WTC11 (cell line): ENCODE measurements around the gene SRGAP1. TPM values are rescaled to one million over a fixed set of nuclear protein-coding genes. Genes with fewer than 3 reads are reported as not detected.

Experiments used
- ATAC-seq: fragments of 200-7000 bp; cut with Tn5 transposase; 2 replicates; pipeline ENCODE4 v1.10.0; 2021; ENCODE audit warnings: mild to moderate bottlenecking, moderate library complexity
- CTCF ChIA-PET: fragments of 300-600 bp; sonication (Branson Sonifier 250); formaldehyde crosslinking; loops from one replicate; lab custom pipeline; 2021; ENCODE audit warnings: antibody characterized with exemption; lab: Charles Lee
- POLR2A ChIA-PET: fragments of 350-600 bp; sonication (Branson Sonifier 250); formaldehyde crosslinking; loops from one replicate; lab custom pipeline; 2021; ENCODE audit warnings: antibody characterized with exemption; lab: Charles Lee
- DNase-seq: peaks from one replicate; pipeline ENCODE4 v3.0.0; 2021; ENCODE audit warnings: low spot score
- H3K27ac Mint-ChIP-seq: 2 replicates; pipeline ENCODE4 v1.8.0; 2021; ENCODE audit warnings: mixed read lengths
- H3K27me3 Mint-ChIP-seq: 2 replicates; pipeline ENCODE4 v1.8.0; 2021; ENCODE audit warnings: low read depth, mild to moderate bottlenecking, moderate library complexity, mixed read lengths
- H3K36me3 Mint-ChIP-seq: 2 replicates; pipeline ENCODE4 v1.8.0; 2021; ENCODE audit warnings: mixed read lengths
- H3K4me1 Mint-ChIP-seq: 2 replicates; pipeline ENCODE4 v1.8.0; 2022; ENCODE audit warnings: mixed read lengths
- H3K4me3 Mint-ChIP-seq: 2 replicates; pipeline ENCODE4 v1.8.0; 2021; ENCODE audit warnings: mild to moderate bottlenecking, moderate library complexity, mixed read lengths
- H3K9me3 Mint-ChIP-seq: 2 replicates; pipeline ENCODE4 v1.8.0; 2021; ENCODE audit warnings: mixed read lengths
- ATF1 ChIP-seq: sonication (generic); formaldehyde crosslinking; IDR thresholded peaks from 2 replicates; pipeline ENCODE4 v1.8.1; 2023; ENCODE audit warnings: mild to moderate bottlenecking, moderate library complexity, missing genetic modification reagents
- CBFB ChIP-seq: sonication (generic); formaldehyde crosslinking; IDR thresholded peaks from 2 replicates; pipeline ENCODE4 v1.8.1; 2022; ENCODE audit warnings: mild to moderate bottlenecking, low read depth, missing genetic modification reagents
- ETV6 ChIP-seq: sonication (generic); formaldehyde crosslinking; IDR thresholded peaks from 2 replicates; pipeline ENCODE4 v1.8.1; 2022; ENCODE audit warnings: mild to moderate bottlenecking, missing genetic modification reagents
- FOXK1 ChIP-seq: sonication (generic); formaldehyde crosslinking; IDR thresholded peaks from 2 replicates; pipeline ENCODE4 v1.8.0; 2022; ENCODE audit warnings: mild to moderate bottlenecking, moderate library complexity, missing genetic modification reagents
- GABPB1 ChIP-seq: sonication (generic); formaldehyde crosslinking; IDR thresholded peaks from 2 replicates; pipeline ENCODE4 v1.8.1; 2023; ENCODE audit warnings: mild to moderate bottlenecking, missing genetic modification reagents
- HMGA2 ChIP-seq: fragments of 250-450 bp; sonication (Bioruptor Pico); IDR thresholded peaks from 2 replicates; pipeline ENCODE4 v1.4.0; 2021; ENCODE audit warnings: mild to moderate bottlenecking, moderate library complexity
- MXD4 ChIP-seq: fragments of 250-450 bp; sonication (Bioruptor Pico); IDR thresholded peaks from 2 replicates; pipeline ENCODE4 v1.8.0; 2021; ENCODE audit warnings: mild to moderate bottlenecking, moderate library complexity, borderline replicate concordance
- NR1H2 ChIP-seq: sonication (generic); formaldehyde crosslinking; IDR thresholded peaks from 2 replicates; pipeline ENCODE4 v1.9.0; 2021; ENCODE audit warnings: mild to moderate bottlenecking, moderate library complexity, missing genetic modification reagents
- NR2C2 ChIP-seq: sonication (generic); formaldehyde crosslinking; IDR thresholded peaks from 2 replicates; pipeline ENCODE4 v1.8.0; 2022; ENCODE audit warnings: mild to moderate bottlenecking, missing genetic modification reagents
- NR3C1 ChIP-seq: sonication (generic); formaldehyde crosslinking; conservative IDR thresholded peaks from 2 replicates; pipeline ENCODE4 v1.8.1; 2023; ENCODE audit warnings: low read depth, mild to moderate bottlenecking, missing genetic modification reagents
- SMAD3 ChIP-seq: sonication (generic); formaldehyde crosslinking; IDR thresholded peaks from 2 replicates; pipeline ENCODE4 v1.8.0; 2022; ENCODE audit warnings: missing genetic modification reagents, mild to moderate bottlenecking, borderline replicate concordance
- TEAD4 ChIP-seq: sonication (generic); formaldehyde crosslinking; IDR thresholded peaks from 2 replicates; pipeline ENCODE4 v1.8.0; 2022; ENCODE audit warnings: mild to moderate bottlenecking, missing genetic modification reagents
- ZBTB21 ChIP-seq: sonication (generic); formaldehyde crosslinking; IDR thresholded peaks from 2 replicates; pipeline ENCODE4 v1.8.1; 2023; ENCODE audit warnings: mild to moderate bottlenecking, missing genetic modification reagents, borderline replicate concordance
- ZNF671 ChIP-seq: fragments of 250-450 bp; sonication (Bioruptor Pico); IDR thresholded peaks from 2 replicates; pipeline ENCODE4 v1.8.0; 2021; ENCODE audit warnings: mild to moderate bottlenecking
- total RNA-seq: library from RNA; stranded (reverse); gene quantifications from 3 replicates; pipeline ENCODE4 v1.2.3, GENCODE V29; 2021
- TF ChIP-seq, protein P1 (sequence below): fragments of 250-450 bp; sonication (Bioruptor Pico); IDR thresholded peaks from 2 replicates; pipeline ENCODE4 v1.9.0; 2021; ENCODE audit warnings: mild to moderate bottlenecking, borderline replicate concordance
- TF ChIP-seq, protein P2 (sequence below): sonication (generic); formaldehyde crosslinking; IDR thresholded peaks from 2 replicates; pipeline ENCODE4 v1.8.0; 2022; ENCODE audit warnings: mild to moderate bottlenecking, missing genetic modification reagents
- TF ChIP-seq, protein P3 (sequence below): fragments of 250-450 bp; sonication (Bioruptor Pico); conservative IDR thresholded peaks from 2 replicates; pipeline ENCODE4 v1.9.0; 2021; ENCODE audit warnings: mild to moderate bottlenecking
- TF ChIP-seq, protein P4 (sequence below): sonication (generic); formaldehyde crosslinking; IDR thresholded peaks from 2 replicates; pipeline ENCODE4 v1.8.0; 2023; ENCODE audit warnings: missing genetic modification reagents
- TF ChIP-seq, protein P5 (sequence below): sonication (generic); formaldehyde crosslinking; IDR thresholded peaks from 2 replicates; pipeline ENCODE4 v1.8.1; 2023; ENCODE audit warnings: mild to moderate bottlenecking, missing genetic modification reagents, moderate library complexity

SRGAP1 gene
- total RNA-seq, 1 experiment from 2014 or later: 10.3 TPM

DNA sequence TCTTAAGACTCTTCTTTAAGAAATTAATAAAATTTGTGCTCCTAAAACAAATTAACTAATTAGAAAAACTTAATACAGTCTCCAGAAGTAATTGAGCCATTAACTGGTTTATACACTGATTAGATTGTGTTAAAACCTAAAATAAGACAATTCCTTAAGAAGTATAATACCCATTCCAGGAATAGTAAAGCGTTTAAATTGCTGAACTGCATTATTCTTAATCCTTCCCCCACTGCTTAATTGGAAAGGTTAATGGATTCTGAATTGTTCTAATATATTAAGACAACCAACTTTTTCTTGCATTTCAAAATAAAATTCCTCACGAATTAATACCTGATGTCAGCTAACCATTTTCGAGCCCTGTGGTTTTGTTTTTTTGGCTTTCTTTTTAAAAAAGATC lies 249.2 kb downstream of the SRGAP1 start:
- CTCF ChIA-PET: no interaction called here
- Mint-ChIP-seq H3K4me1 (peaks cover 10% of the 10 kb centered on the region), H3K27me3 (no peaks in the 10 kb centered on the region)
- no peak for ATAC-seq
- TF ChIP-seq NR3C1 (CRISPR knock-in tag) (no peak), NR2C2 (CRISPR knock-in tag) (no peak), FOXK1 (CRISPR knock-in tag) (no peak), CBFB (CRISPR knock-in tag) (no peak), NR1H2 (CRISPR knock-in tag) (no peak), HMGA2 (no peak), MXD4 (CRISPR knock-in tag) (no peak), ZNF671 (no peak), ATF1 (CRISPR knock-in tag) (no peak), SMAD3 (CRISPR knock-in tag) (no peak), ZBTB21 (no peak)
- TF ChIP-seq, protein P1, sequence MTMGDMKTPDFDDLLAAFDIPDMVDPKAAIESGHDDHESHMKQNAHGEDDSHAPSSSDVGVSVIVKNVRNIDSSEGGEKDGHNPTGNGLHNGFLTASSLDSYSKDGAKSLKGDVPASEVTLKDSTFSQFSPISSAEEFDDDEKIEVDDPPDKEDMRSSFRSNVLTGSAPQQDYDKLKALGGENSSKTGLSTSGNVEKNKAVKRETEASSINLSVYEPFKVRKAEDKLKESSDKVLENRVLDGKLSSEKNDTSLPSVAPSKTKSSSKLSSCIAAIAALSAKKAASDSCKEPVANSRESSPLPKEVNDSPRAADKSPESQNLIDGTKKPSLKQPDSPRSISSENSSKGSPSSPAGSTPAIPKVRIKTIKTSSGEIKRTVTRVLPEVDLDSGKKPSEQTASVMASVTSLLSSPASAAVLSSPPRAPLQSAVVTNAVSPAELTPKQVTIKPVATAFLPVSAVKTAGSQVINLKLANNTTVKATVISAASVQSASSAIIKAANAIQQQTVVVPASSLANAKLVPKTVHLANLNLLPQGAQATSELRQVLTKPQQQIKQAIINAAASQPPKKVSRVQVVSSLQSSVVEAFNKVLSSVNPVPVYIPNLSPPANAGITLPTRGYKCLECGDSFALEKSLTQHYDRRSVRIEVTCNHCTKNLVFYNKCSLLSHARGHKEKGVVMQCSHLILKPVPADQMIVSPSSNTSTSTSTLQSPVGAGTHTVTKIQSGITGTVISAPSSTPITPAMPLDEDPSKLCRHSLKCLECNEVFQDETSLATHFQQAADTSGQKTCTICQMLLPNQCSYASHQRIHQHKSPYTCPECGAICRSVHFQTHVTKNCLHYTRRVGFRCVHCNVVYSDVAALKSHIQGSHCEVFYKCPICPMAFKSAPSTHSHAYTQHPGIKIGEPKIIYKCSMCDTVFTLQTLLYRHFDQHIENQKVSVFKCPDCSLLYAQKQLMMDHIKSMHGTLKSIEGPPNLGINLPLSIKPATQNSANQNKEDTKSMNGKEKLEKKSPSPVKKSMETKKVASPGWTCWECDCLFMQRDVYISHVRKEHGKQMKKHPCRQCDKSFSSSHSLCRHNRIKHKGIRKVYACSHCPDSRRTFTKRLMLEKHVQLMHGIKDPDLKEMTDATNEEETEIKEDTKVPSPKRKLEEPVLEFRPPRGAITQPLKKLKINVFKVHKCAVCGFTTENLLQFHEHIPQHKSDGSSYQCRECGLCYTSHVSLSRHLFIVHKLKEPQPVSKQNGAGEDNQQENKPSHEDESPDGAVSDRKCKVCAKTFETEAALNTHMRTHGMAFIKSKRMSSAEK: no peak
- TF ChIP-seq, protein P2, sequence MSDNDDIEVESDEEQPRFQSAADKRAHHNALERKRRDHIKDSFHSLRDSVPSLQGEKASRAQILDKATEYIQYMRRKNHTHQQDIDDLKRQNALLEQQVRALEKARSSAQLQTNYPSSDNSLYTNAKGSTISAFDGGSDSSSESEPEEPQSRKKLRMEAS (CRISPR knock-in tag): no peak
- TF ChIP-seq, protein P3, sequence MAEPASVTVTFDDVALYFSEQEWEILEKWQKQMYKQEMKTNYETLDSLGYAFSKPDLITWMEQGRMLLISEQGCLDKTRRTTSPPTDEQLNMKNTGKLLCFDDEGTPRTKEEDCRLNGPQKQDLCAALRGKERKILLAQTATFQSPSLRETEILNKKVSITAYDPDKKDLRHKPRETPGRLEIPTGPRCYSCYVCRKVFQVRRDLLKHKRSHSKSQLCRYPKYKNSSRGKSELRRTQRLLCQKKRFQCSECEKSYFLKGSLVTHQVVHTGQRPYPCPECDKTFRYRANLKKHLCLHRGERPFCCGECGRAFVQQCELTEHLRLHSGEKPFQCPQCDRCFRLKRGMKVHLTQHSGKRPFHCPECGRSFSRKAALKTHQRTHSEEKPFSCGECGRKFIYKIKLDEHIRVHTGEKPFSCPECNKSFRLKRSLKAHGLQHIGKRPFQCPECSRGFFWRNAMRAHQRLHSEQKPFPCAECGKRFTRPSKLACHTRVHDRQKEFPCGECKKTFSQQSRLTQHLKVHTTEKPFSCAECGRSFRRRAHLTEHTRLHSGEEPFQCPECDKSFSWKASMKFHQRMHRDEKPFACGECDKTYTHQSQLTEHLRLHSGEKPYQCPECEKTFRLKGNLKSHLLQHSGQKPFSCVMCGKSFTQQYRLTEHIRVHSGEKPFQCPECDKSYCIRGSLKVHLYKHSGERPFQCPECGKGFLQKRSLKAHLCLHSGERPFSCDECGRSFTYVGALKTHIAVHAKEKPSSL (CRISPR knock-in tag): no peak
- TF ChIP-seq, protein P4, sequence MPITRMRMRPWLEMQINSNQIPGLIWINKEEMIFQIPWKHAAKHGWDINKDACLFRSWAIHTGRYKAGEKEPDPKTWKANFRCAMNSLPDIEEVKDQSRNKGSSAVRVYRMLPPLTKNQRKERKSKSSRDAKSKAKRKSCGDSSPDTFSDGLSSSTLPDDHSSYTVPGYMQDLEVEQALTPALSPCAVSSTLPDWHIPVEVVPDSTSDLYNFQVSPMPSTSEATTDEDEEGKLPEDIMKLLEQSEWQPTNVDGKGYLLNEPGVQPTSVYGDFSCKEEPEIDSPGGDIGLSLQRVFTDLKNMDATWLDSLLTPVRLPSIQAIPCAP (CRISPR knock-in tag): no peak
- TF ChIP-seq, all 79 proteins: peak for 0
- H3K4me3 Mint-ChIP-seq: no peak overlapping the region
- peaks cover 2% of the 10 kb centered on the region; the same call in 1 of the 2 replicates for H3K36me3 Mint-ChIP-seq
- H3K9me3 Mint-ChIP-seq: no peaks in the 10 kb centered on the region
- no peak for DNase-seq
- POLR2A ChIA-PET: no interaction called here
- H3K27ac Mint-ChIP-seq: no peak overlapping the region

DNA sequence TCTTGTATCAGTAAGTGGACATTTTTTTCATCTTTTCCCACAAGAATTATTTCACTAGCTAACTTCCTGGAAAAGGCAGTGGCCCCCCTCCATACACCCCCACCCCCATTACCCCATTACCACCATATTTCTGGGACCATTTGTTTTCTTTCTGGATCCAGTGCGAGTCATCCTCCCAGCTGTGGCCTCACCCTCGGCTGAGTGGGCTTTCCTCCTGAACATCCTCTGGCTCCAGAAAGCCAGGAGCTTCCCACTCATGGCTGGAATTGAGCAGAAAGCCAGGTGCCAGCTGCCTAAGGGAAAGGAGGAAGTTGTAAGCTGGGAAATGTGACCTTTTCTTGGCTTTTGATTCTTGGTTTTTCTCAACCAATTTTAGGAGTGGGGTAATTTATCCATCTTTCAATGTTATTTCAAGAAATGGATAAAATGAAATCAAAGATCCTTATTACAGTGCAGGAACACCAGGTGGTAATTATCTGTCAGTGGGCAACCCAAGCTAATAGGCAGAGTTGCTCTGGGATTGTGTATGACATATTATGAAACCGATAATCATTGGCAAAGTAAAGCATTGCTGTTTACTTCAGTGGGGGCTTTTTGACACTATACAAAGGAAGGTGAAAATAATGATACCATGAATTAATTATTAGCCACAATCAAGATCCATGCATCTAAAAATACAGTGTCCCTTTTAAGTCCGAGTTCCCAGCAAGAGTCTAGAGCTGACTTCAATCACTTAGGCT lies 253.0 kb downstream of the SRGAP1 start:
- peaks cover 4% of the 10 kb centered on the region; the same call in 1 of the 2 replicates for H3K36me3 Mint-ChIP-seq
- ATAC-seq (no peak), DNase-seq (no peak)
- no peaks in the 10 kb centered on the region for H3K9me3 Mint-ChIP-seq
- POLR2A ChIA-PET: no interaction called here
- TF ChIP-seq, protein P5, sequence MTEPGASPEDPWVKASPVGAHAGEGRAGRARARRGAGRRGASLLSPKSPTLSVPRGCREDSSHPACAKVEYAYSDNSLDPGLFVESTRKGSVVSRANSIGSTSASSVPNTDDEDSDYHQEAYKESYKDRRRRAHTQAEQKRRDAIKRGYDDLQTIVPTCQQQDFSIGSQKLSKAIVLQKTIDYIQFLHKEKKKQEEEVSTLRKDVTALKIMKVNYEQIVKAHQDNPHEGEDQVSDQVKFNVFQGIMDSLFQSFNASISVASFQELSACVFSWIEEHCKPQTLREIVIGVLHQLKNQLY (CRISPR knock-in tag): no peak
- TF ChIP-seq GABPB1 (CRISPR knock-in tag) (no peak), ETV6 (CRISPR knock-in tag) (no peak), ATF1 (CRISPR knock-in tag) (no peak), TEAD4 (CRISPR knock-in tag) (no peak), NR3C1 (CRISPR knock-in tag) (no peak)
- no peaks in the 10 kb centered on the region for H3K27me3 Mint-ChIP-seq
- H3K4me1 Mint-ChIP-seq: no peaks in the 10 kb centered on the region
- no peak overlapping the region for H3K27ac Mint-ChIP-seq
- no peak overlapping the region for H3K4me3 Mint-ChIP-seq
- CTCF ChIA-PET: interaction anchor here (0.6 to 1.4 kb wide), 2 partner anchors 84 to 699 kb away, joined by 3 to 4 read pairs; no protein-coding TSS in a partner anchor
